DND-41 (cell line): ENCODE data around the gene STAC.
"Not testable (repeated sequence)": the region's sequence is repeated elsewhere in the genome, so short reads cannot be mapped to it uniquely, and the experiment has no call there.

ENCODE experiments used
- ATAC-seq: fragments of 200-7000 bp; cut with Tn5 transposase; 3 replicates; pipeline ENCODE4 v1.9.1; 2021; ENCODE audit warnings: low read depth; ENCODE audit not compliant: insufficient read depth
- DNase-seq: peaks from one replicate; pipeline ENCODE4 v3.0.0-alpha.2; 2020
- H2AFZ ChIP-seq: 2 replicates; pipeline ENCODE4 v1.6.0; 2012; ENCODE audit warnings: low read depth, low read length
- H3K27ac ChIP-seq: 2 replicates; pipeline ENCODE4 v1.5.1; 2012; ENCODE audit warnings: low read length, inconsistent platforms
- H3K27me3 ChIP-seq: fragments of 200-600 bp; sonication (generic); 2 replicates; pipeline ENCODE4 v1.6.0; 2012; ENCODE audit warnings: low read length, mild to moderate bottlenecking, inconsistent platforms; ENCODE audit not compliant: insufficient read depth, poor library complexity
- H3K36me3 ChIP-seq: 2 replicates; pipeline ENCODE4 v1.5.1; 2012; ENCODE audit warnings: low read length, inconsistent platforms; ENCODE audit not compliant: insufficient read depth
- H3K4me1 ChIP-seq: 2 replicates; pipeline ENCODE4 v1.5.1; 2012; ENCODE audit warnings: mild to moderate bottlenecking, low read length; ENCODE audit not compliant: insufficient read depth
- H3K4me2 ChIP-seq: 2 replicates; pipeline ENCODE4 v1.6.0; 2012; ENCODE audit warnings: mild to moderate bottlenecking, moderate library complexity, low read length, inconsistent platforms; ENCODE audit not compliant: insufficient read depth
- H3K4me3 ChIP-seq, 2 experiments: fragments of 200-600 bp in 1 of 2; shearing (Covaris generic) in 1 of 2; 2 replicates each; pipeline ENCODE4 v1.5.1; 2012 to 2016; ENCODE audit warnings: inconsistent platforms in 2 of 2, low read length in 2 of 2, mild to moderate bottlenecking in 2 of 2, low read depth in 1 of 2, moderate library complexity in 1 of 2
- H3K79me2 ChIP-seq: 2 replicates; pipeline ENCODE4 v1.6.0; 2012; ENCODE audit warnings: low read length, inconsistent platforms; ENCODE audit not compliant: insufficient read depth
- H3K9ac ChIP-seq: 2 replicates; pipeline ENCODE4 v1.6.0; 2012; ENCODE audit warnings: low read depth, mild to moderate bottlenecking, inconsistent platforms, low read length, moderate library complexity
- H3K9me3 ChIP-seq: 2 replicates; pipeline ENCODE4 v1.5.1; 2012; ENCODE audit warnings: low read length, moderate library complexity, mild to moderate bottlenecking, inconsistent platforms; ENCODE audit not compliant: insufficient read depth, severe bottlenecking
- H4K20me1 ChIP-seq: 2 replicates; pipeline ENCODE4 v1.6.0; 2012; ENCODE audit warnings: low read length; ENCODE audit not compliant: insufficient read depth
- EZH2 ChIP-seq: IDR thresholded peaks from 3 replicates; pipeline ENCODE4 v1.6.1; 2012; ENCODE audit warnings: borderline replicate concordance, low read depth, mild to moderate bottlenecking, moderate library complexity, low read length, inconsistent platforms; ENCODE audit not compliant: severe bottlenecking
- TF ChIP-seq, protein P1 (sequence below): IDR thresholded peaks from 2 replicates; pipeline ENCODE4 v1.5.1; 2012; ENCODE audit warnings: borderline replicate concordance, low read length, moderate library complexity, mild to moderate bottlenecking; ENCODE audit not compliant: poor library complexity, severe bottlenecking; ENCODE audit errors: extremely low read depth

Gene STAC

GRCh38 chr3:36560685-36561084, 180.4 kb downstream of the STAC start:
- ATAC-seq (no peak), DNase-seq (no peak)
- TF ChIP-seq, protein P1, sequence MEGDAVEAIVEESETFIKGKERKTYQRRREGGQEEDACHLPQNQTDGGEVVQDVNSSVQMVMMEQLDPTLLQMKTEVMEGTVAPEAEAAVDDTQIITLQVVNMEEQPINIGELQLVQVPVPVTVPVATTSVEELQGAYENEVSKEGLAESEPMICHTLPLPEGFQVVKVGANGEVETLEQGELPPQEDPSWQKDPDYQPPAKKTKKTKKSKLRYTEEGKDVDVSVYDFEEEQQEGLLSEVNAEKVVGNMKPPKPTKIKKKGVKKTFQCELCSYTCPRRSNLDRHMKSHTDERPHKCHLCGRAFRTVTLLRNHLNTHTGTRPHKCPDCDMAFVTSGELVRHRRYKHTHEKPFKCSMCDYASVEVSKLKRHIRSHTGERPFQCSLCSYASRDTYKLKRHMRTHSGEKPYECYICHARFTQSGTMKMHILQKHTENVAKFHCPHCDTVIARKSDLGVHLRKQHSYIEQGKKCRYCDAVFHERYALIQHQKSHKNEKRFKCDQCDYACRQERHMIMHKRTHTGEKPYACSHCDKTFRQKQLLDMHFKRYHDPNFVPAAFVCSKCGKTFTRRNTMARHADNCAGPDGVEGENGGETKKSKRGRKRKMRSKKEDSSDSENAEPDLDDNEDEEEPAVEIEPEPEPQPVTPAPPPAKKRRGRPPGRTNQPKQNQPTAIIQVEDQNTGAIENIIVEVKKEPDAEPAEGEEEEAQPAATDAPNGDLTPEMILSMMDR = no peak
- no peak for TF ChIP-seq EZH2
- no peaks in the 10 kb centered on the region for H3K9me3 ChIP-seq
- H3K27me3 ChIP-seq = peaks cover 6% of the 10 kb centered on the region
- H3K4me1 ChIP-seq = no peaks in the 10 kb centered on the region
- no peak overlapping the region for H3K9ac ChIP-seq
- H3K27ac ChIP-seq = no peak overlapping the region
- H4K20me1 ChIP-seq = no peaks in the 10 kb centered on the region
- no peak overlapping the region for H3K4me3 ChIP-seq
- no peak overlapping the region for H3K4me2 ChIP-seq
- H2AFZ ChIP-seq = no peak overlapping the region
- no peaks in the 10 kb centered on the region for H3K36me3 ChIP-seq
- H3K79me2 ChIP-seq = no peaks in the 10 kb centered on the region

DNA sequence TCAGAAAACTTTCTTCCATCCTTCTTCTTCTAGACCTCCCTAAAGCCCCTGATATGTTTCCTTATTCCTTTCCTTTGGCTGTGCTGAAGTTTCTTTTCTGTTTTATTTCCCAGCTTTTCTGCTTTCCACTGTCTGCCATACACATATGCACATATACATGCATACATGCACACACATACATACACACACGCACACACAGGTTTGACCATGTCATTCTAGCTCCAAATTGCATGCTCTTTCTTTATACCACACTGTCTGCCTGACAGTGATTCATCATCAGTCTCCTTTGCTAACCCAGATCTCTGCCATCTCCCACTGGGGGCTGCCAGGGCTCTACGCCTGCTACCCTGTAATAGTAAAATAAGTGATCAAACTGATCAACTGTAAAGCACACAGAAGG, 181.3 kb downstream of the STAC start:
- Histone ChIP-seq H3K79me2 (no peaks in the 10 kb centered on the region), H3K4me2 (no peak overlapping the region), H2AFZ (no peak overlapping the region), H3K27ac (no peak overlapping the region), H3K4me1 (no peaks in the 10 kb centered on the region), H3K9ac (no peak overlapping the region), H3K27me3 (peaks cover 6% of the 10 kb centered on the region), H3K9me3 (no peaks in the 10 kb centered on the region), H4K20me1 (no peaks in the 10 kb centered on the region), H3K36me3 (no peaks in the 10 kb centered on the region), H3K4me3 (no peak overlapping the region)
- no peak for TF ChIP-seq EZH2
- TF ChIP-seq, protein P1 = no peak
- ATAC-seq (no peak), DNase-seq (no peak)

GRCh38 chr3:36562945-36563344, 182.6 kb downstream of the STAC start:
- H3K27ac ChIP-seq = no peak overlapping the region
- H3K4me2 ChIP-seq = no peak overlapping the region
- no peaks in the 10 kb centered on the region for H3K79me2 ChIP-seq
- H3K9ac ChIP-seq = no peak overlapping the region
- H2AFZ ChIP-seq = no peak overlapping the region
- no peaks in the 10 kb centered on the region for H3K9me3 ChIP-seq
- ATAC-seq (no peak), DNase-seq (no peak)
- no peak overlapping the region for H3K4me3 ChIP-seq
- no peaks in the 10 kb centered on the region for H3K4me1 ChIP-seq
- peaks cover 6% of the 10 kb centered on the region for H3K27me3 ChIP-seq
- TF ChIP-seq, protein P1 = no peak
- TF ChIP-seq EZH2 = no peak
- H3K36me3 ChIP-seq = no peaks in the 10 kb centered on the region
- no peaks in the 10 kb centered on the region for H4K20me1 ChIP-seq

DNA sequence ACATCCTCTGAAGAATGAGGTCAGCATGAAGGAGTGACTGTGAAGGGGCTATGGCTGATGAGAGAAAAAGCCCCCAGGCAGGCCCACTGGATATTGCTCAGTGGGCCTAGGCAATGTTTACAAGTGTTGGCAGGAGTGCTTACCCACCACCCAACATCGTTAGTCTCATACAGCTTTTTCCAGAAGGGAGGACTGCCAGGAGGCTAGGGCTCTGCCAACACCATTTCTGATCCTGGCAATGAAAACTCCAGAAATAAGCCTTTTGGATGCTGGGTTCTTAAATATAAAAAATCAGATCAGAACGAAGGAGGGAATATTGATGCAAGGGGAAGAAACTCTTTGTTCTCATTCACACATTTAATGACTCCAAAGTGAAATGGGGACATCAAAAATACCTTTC, 194.9 kb downstream of the STAC start:
- Histone ChIP-seq H2AFZ (no peak overlapping the region), H3K27me3 (no peaks in the 10 kb centered on the region), H3K4me3 (no peak overlapping the region), H3K79me2 (no peaks in the 10 kb centered on the region), H3K4me2 (no peak overlapping the region), H3K36me3 (no peaks in the 10 kb centered on the region), H3K9me3 (peaks cover 5% of the 10 kb centered on the region), H3K4me1 (no peaks in the 10 kb centered on the region), H3K27ac (no peak overlapping the region), H4K20me1 (no peaks in the 10 kb centered on the region), H3K9ac (no peak overlapping the region)
- no peak for TF ChIP-seq EZH2
- TF ChIP-seq, protein P1 = no peak
- DNase-seq (no peak), ATAC-seq (no peak)

DNA sequence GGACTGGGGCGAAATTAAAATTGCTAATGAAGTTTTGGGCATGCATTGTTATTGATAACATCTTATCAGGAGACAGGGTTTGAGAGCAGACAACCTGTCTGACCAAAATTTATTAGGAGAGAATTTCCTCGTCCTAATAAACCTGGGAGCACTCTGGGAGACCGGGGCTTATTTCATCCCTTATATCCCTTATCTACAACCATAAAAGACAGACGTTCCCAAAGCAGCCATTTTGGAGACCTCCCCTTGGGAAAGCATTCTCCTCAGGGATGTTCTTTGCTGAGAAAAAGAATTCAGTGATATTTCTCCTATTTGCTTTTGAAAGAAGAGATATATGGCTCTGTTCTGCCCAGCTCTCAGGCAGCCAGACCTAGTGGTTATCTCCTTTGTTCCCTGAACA, 198.1 kb downstream of the STAC start:
- H3K79me2 ChIP-seq, H3K36me3 ChIP-seq, H3K9ac ChIP-seq, H3K27ac ChIP-seq, H3K9me3 ChIP-seq, H3K4me1 ChIP-seq, H3K4me3 ChIP-seq, H3K4me2 ChIP-seq, H4K20me1 ChIP-seq, ATAC-seq, H2AFZ ChIP-seq, H3K27me3 ChIP-seq: not testable (repeated sequence)
- peak; percentile 6 for DNase-seq
